NCI-H2196 treated with DMSO at 0.1 percent for 48 hours (cell line): Measurements from ENCODE around the gene ZDHHC8.
"Not testable (repeated sequence)": the region's sequence is repeated elsewhere in the genome, so short reads cannot be mapped to it uniquely, and the experiment has no call there.

Experiments used
- DNase-seq: peaks from one replicate; lab custom pipeline; 2025; ENCODE audit not compliant: unreplicated experiment; lab: John Stamatoyannopoulos, UW

The ZDHHC8 gene

DNA sequence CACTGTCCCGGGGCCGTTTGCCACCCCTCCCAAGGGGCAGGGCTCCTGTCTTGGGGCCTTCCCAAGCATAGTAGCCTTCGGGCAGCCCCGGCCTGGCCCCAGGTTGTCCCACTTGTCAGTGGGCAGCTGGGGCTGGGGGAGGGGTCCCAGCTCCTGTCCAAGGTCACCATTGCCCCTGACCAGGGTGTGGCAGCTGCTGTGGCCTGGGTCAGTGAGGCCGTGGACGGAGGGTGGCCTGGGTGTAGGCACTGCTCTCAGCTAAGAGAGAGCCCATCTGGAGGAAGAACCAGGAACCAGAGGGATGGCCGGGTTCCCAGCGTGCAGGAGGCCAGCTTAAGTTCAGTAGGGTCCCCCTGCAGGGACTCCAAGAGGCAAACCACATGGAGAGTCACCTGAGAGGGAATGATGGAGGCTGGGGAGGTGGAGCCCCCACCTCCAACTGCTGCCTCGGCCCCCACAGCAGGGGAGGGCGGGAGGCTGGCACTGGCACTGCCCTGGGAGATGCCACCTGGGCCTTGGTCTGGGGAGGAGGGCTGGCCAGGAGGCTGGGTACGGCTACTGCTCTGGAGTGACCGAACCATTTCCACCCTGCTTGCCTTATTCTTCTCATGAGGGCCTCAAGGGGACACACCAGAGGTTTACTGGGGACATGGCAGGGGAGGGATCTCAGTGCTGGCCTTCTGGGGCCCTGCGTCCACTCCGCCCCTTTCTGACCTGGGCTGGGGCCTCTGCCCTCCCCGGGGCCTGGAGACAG is 26.0 kb downstream of the ZDHHC8 start:
- DNase-seq = no peak

DNA sequence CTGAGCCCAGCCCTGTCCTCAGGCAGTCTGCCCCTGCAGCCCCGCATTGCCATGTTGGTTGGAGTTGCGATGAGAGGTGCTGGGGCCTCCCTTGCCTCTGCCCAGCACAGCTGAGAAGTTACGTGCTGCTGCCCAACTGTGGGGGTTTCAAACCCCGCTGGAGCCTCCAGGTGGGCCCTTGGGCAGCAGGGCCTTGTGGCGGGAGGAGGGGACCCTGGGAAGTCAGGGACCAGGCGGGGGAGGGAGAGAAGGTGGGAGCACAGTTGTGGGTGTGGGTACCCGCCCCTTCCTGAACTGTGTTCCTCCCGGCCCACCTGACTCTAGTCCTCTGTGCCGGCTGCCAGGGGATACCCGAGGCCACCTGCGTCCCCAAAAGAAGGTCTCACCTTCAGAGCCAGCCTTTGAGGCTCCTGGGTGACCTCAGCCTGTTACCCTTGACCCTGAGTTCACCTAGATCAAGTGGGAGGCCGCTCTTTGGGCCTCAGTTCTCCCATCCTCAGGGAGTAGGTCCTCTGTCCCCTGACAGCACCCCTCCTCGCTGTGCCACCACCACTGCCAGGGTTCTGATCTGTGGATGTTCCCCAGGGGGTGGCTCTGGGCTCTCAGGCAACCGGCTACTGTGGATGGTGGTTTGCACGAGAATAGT is 26.9 kb downstream of the ZDHHC8 start:
- DNase-seq = no peak

DNA sequence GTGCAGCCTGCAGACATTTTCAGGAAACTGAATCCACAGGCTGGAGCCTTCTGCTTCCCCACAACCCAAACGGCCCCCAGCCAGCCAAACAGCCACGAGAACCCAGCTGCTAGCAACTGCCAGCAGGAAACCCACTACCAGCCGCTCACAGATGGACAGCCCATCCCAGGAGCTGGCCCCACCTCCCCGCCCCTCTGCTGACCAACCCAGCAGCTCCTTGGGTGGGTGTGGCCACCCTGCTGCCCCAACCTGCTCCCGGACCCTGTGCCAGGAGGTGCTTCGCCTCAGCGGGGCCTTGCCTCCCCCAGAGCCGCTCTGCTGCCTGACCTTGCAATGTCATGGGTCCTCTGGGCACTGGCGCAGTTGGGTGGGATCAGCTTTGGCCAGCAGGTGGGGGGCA is 27.5 kb downstream of the ZDHHC8 start:
- DNase-seq = no peak

DNA sequence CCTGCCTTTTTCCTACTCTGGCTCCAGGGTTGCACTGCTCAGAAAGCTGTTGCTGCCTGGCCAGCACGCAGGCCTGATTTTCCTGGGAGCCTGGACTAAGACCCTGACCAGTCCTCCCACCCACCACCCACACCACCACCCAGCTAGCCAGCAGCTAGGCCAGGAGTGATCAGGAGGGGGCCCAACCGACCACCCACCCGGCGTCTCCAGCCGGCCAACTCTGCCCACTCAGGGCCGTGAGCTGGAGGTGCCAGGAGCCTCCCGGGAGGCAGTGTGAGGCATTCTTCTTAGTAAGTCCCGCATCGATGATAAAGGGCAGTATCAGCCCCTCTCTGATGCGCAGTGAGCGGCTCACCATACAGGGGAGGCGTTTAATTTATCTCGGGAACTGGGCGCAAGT is 27.9 kb downstream of the ZDHHC8 start:
- not testable (repeated sequence) for DNase-seq

DNA sequence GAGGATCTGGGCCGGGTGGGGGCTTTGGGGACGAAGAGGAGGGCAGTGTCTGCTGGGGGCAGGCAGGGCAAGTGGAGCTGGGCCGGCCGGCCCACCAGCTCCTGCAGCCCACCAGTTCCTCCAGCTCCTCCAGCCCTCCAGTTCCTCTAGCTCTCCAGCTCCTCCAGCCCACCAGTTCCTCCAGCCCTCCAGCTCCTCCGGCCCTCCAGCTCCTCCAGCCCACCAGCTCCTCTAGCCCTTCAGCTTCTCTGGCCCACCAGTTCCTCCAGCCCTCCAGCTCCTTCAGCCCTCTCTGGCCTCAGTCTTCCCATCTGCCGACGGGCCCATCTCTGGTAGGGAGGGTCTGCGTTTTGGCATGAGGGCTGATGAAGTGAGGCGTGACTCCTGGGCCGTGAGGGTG is 28.4 kb downstream of the ZDHHC8 start:
- no peak for DNase-seq

DNA sequence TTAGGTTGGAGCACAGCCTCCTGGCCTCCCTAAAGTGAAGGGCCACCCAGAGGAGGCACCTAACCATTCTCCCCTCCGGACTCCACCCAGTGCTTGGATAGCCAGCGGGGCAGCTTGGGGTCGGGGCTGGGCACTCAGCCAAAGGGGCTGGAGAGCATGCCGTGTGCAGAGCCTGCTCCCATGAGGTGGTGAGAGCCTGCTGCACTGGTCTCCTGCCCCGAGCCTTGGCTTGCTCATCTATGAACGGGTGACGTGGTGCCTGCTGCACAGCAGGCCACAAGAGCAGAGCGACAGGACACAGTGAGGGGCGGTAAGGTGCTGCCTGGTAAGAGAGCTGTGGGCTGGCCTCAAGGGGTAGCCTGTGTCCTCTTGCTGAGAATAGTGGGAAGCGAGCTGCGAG is 33.3 kb downstream of the ZDHHC8 start:
- DNase-seq = no peak

DNA sequence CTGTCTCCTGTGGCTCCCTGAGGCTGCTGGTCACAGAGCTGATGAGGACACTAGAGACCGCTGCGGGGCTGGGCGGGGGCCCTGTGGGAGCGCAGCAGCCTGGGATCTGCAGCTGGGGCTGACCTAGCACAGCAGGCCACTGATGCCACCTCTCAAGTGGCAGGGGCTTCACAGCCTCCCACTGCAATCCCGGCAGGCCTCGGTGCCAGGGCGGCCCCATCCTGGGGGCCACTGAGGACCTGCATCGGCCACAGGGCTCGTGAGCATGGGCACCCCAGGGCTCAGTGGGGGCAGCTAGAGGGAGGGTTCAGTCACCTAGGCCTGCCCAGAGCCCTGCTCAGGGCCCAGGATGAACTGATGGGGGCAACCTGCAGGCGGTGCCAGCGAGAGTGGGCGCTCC is 33.8 kb downstream of the ZDHHC8 start:
- no peak for DNase-seq

DNA sequence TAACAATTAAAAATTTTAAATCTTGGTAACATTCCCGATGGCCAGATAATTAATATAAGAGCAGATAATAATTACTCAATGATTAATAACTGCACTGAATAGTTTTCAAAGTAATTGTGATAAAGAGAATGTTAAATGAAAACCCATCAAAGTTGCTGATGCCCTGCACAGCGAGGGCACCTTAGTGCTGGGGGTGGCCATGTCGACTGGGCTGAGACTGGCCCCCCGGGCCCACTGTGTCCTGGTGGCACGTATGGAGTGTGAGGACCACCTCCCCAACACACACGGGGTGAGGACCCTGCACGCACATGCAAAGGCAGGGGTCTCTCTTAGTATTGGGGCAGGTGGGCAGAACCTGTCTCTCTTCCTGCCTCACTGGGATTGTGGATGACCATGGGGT is 34.3 kb downstream of the ZDHHC8 start:
- no peak for DNase-seq

DNA sequence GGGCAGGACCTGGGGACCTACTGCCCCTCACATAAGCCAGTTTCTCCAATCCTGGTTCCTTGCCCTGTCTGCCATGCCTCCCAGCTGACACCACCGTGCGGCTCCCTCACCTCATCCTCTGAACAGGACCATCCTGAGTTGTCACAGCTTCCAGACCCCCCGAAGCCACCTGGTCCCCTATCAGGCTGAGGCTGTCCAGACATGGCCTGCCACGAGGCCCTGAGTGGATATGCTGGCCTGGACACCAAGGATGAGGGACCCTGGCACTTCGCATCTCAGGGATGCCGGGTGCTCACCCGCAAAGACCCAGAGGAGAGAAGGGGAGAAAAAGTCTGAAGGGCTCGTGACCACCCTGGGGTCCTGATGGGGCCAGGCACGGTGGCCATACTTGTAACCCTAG is 35.1 kb downstream of the ZDHHC8 start:
- DNase-seq = no peak

DNA sequence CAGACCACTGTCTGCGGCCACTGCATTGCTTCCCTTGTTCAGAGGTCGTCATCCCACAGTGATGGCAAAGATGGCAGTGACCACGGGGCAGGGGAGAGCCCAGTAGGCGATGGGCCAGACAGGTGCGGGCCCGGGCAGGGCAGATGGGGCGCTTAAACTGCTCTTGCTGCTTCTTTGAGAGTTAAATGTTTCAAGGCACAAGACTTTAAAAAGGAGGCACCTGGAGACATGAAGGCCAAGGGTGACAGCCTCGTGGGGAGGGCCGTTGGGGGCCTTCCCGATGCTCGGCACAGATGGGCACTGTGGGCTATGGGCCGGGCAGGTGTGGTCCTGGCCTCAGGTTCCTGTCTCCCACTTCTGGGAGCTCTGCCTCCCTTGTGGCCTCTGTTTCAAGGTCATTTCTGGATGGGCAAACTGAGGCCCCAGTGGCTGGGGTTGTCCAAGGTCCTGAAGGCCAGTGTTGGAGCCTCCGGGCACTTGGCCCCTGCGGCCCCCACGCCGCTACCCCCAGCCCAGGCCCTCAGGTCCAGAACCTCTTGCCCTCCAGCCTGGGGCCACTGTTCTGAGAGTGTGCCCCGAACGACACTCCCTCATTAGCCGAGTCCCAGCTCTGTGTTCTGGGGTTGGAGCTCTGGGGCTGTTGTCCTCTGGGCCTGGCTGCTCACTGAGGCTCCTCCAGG is 36.2 kb downstream of the ZDHHC8 start:
- DNase-seq = no peak

DNA sequence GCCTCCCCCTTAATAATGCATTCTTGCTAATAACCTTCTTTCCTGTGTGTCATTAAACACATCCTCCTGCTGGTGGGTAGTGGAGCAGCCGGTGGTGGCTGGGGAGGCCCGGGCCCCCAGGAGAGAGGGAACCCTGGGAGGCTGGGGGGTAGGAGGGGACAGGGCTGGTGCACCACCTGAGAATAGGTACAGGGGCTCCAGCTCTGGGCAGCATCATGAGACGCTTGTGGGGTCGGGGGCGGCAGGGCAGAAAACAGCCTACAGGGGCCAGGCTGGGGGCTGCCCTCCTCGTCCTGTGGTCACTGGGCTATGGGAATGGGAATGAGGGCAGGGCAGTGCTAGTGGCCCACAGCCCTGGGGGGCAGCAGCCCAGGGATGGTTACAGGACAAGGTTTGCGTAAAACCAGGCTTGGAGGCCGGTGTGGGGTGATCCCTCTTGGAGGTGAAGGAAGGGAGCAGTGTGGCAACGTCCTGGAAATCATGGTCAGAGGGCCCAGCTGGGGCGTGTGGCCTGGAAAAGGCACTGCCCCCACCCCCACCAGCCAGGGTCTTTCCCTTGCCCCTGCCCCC is 37.7 kb downstream of the ZDHHC8 start:
- DNase-seq = no peak

DNA sequence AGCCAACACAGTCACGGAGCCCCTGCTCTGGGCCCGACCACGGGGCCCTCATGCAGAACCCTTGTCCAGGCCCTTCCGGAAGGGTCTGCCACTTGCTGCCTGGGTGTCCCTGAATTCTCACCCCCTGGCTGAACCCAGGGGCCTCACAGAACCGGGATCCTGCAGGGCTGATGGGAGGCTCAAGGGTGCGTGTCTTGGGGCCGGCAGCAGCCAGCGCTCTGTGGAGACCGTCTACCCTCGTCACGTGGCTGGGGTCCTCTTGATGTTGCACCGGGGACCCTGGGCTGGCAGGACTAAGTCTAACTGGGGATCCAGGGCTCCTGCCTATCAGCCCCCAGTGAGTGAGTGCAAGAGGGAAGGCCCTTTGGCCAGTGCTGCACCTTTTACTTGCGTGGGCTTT is 38.6 kb downstream of the ZDHHC8 start:
- no peak for DNase-seq

DNA sequence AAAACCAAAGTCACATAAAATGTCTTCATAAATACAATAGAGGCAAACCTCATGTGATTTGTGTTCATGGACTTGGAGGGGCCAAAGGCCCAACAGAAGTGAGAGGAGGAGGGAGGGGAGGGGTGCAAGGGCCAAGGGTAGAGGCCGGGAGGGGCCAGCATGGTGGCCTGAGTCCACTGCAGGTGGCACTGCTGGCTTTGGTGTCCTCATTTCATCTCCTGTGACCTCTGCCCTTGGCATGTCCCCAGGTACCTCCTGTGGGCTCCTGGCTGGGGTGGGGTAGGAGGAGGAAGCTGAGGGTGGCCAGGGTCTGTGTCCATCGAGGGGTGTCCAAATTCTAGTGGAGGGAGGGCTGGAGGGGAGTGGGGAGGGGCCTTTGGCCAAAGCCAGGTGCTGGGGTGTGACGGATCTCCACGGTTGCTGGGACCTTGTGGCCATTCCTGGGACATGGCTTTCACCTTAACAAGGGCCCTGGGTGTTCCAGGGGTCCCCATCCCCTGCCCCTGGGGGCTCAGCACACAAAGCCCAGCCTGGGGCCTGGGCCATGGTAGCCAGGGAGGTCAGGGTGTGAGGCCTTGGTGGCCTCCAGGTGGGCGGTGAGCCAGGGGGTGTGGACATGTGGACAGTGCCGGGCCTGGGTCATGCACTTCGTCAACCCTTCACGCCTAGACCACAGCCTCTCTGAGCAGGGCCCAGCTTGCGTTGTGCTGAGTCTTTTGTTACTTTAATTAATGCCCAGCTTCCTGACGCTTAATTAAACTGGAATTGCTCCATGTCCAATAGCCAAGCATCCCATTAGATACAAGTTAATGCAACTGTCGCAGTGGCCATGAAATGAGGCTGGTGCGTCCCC is 39.9 kb downstream of the ZDHHC8 start:
- no peak for DNase-seq

DNA sequence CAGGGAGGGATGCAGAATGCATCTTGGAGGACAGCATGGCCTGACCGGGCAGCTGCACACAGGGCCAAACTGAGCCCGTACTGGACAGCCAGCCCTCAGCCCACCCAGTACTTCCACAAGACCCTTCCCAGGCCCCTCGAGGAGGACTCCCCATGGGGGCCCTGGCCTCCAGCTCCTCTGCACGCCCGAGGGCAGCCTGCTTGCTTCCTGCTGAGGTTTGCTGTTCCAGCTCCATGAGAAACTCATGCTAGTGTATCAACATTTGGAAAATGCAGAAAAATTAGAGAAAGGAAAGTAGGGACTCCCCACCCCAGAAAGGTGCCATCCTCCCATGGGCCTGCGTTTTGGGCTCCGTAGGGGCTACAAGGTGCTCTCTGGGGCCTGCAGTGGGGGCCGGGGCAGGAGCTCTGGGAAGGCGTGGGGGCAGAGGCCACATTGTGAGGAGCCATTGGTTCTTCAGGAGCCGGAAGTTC is 40.6 kb downstream of the ZDHHC8 start:
- no peak for DNase-seq

DNA sequence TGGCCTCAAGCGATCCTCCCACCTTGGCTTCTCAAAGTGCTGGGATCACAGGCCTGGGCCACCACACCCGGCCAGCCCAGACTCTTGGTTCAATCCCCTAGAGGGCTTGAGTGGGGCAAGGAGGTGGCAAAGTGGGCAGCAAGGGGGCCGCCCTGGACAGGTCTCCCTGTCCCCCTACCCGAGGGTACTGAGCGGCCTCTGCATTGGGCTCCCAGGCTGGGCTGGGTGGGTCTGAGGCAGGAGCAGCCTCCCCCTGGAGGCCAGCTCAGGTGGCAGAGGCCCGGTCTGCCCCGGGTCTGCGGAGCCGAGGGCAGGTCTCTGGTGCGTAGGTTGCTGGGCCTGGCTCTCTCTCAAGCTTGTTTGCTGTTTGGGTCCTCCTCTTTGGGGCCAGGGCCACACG is 41.6 kb downstream of the ZDHHC8 start:
- DNase-seq = no peak

DNA sequence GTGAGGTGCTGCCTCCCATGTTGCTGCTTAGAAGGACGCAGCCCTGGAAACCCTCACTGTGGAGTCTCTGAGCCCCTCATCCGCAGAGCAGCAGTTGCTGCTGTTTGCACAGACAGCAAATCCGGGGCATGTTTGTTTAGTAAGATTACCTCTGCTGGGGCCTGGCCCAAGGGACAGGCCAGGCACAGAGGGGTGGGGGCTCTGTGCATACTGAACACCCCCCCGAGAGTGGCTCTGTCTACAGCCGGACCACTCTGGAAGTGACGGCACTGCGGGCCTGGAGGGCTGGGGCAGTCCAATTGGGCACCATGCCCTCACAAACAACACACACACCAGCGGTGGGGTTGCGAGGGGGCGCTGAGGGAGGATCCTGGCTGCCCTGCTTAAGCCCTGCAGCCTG is 42.2 kb downstream of the ZDHHC8 start:
- DNase-seq = no peak

DNA sequence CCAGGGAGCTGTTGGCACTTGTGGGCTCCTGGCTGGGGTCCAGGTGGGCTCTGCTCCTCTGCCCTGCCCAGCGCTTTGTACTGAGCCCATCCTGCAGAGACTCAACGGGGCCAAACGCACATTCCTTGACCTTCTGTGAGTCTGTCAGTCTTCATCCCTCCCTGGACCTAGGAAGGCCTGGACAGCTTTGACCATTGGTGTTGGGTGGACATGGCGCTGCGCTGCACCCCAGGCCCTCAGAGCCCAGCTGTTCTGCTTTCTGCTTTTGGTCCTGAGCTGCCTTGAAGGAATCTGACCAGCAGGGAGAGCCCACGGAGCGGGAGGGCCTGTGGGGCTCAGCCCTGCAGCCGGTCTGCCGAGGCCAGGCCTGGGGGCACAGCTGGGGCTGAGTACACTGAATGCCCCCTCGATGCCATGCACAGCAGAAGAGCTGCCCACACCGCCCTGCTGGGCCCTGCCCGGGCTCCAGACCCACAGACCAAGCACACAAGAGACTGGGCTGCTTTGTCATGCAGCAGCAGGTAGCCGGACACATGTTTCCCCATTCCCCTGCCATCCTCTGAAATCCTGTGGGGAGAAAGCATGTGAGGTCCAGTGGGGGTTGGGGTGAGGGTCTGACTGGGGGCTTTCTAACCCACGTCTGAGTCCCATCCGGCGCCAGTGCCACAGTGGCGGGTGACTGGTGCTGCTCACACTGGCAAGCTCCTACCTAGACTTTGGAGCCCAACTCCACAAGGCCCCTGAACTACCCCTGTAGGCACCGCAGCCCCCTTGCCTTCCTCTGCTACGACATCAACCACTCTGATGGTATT is 43.4 kb downstream of the ZDHHC8 start:
- DNase-seq = no peak

DNA sequence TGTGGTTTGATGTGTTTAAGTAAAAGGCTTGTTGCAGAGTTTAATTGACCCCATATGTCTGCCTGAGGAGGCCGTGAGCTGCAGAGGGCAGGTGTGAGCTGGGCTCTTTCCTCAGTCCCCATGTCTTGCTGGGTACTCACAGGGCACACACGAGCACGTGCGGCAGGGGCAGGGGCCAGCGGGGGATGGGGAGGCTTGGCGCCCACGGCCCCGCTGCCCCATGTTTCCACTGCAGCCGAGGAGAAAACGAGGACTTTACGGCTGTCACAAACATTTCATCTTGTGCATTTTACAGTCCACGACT is 43.9 kb downstream of the ZDHHC8 start:
- no peak for DNase-seq

DNA sequence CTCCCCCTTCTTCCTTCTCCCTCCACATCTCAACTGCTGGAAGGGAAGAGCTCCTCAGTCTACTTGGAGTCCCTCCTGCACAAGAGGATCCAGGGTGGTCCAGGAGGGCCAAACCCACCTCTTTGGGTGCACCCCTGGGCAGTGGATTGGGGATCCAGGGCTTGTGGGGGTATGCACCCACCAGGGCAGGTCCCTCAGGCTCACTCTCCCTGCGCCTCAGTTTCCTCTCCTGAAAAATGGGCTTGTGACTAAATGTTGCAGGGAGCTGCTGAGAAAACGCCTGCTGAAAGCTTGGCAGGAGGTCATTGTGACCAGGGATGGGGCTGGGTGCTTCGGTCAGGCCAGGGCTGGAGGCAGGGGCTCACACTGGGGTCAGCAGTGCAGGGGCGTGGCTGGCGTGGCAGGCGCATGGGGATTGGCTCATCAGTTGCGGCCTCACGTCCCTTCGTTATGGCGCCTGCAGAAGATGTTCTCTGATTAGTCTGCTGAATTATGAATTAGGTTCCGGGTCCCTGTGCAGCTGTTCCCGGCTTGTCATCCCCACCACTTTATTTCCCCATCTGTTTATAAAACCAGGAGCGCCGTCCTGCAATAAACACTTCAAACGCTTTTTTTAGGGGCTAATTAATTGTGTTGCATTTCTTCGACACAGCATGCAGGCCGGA is 44.9 kb downstream of the ZDHHC8 start:
- no peak for DNase-seq
